Liver (tissue), 9 donors: ENCODE results near the gene CAVIN1. TPM values are rescaled to one million over a fixed set of nuclear protein-coding genes. Genes with fewer than 3 reads are reported as not detected.
"Not testable (repeated sequence)": the region's sequence is repeated elsewhere in the genome, so short reads cannot be mapped to it uniquely, and the experiment has no call there.

Experiments
- DNase-seq: peaks from one replicate; pipeline ENCODE4 v3.0.0-alpha.2; 2017; ENCODE audit warnings: low spot score
- H3K27ac ChIP-seq, 2 donors: one replicate each; pipeline ENCODE4 v1.7.0; 2013; ENCODE audit warnings: inconsistent platforms in 2 of 2, low read length in 2 of 2, control low read depth in 1 of 2, low read depth in 1 of 2, mild to moderate bottlenecking in 1 of 2
- H3K27me3 ChIP-seq, 4 donors: one replicate each; pipeline versions ENCODE4 v1.6.1 to v1.7.0; 2013; ENCODE audit warnings: low read length in 3 of 4, inconsistent platforms in 1 of 4, mild to moderate bottlenecking in 1 of 4, moderate library complexity in 1 of 4; ENCODE audit not compliant: control insufficient read depth in 4 of 4, insufficient read depth in 4 of 4
- H3K36me3 ChIP-seq, 4 donors: one replicate each; pipeline versions ENCODE4 v1.6.1 to v1.7.0; 2013; ENCODE audit warnings: low read length in 3 of 4, mild to moderate bottlenecking in 3 of 4, low read depth in 1 of 4, moderate library complexity in 1 of 4; ENCODE audit not compliant: control insufficient read depth in 4 of 4, insufficient read depth in 3 of 4
- H3K4me1 ChIP-seq, 4 donors: one replicate each; pipeline versions ENCODE4 v1.6.1 to v1.7.0; 2013; ENCODE audit warnings: low read length in 3 of 4, mild to moderate bottlenecking in 3 of 4, moderate library complexity in 1 of 4; ENCODE audit not compliant: control insufficient read depth in 4 of 4, insufficient read depth in 4 of 4
- H3K4me3 ChIP-seq, 3 donors: one replicate each; pipeline versions ENCODE4 v1.6.1 to v1.7.0; 2013; ENCODE audit warnings: low read length in 3 of 3, control low read depth in 1 of 3, low read depth in 1 of 3, mild to moderate bottlenecking in 1 of 3
- H3K9ac ChIP-seq, 2 donors: one replicate each; pipeline ENCODE4 v1.7.0; 2013; ENCODE audit warnings: low read length in 2 of 2, mild to moderate bottlenecking in 2 of 2, moderate library complexity in 2 of 2, control low read depth in 1 of 2, low read depth in 1 of 2
- H3K9me3 ChIP-seq, 4 donors: one replicate each; pipeline versions ENCODE4 v1.6.1 to v1.7.0; 2013; ENCODE audit warnings: low read length in 3 of 4; ENCODE audit not compliant: control insufficient read depth in 4 of 4
- CTCF ChIP-seq: fragments of 150-350 bp; IDR thresholded peaks from 2 replicates; pipeline ENCODE4 v1.5.1; 2017; ENCODE audit warnings: improper control_type of control experiment, low read depth, low read length; ENCODE audit not compliant: missing input control
- EGR1 ChIP-seq, 2 donors: IDR thresholded peaks; 2 replicates each; pipeline ENCODE4 v1.6.1; 2016 to 2018; ENCODE audit warnings: antibody characterized with exemption in 2 of 2, low read depth in 2 of 2
- FOXA1 ChIP-seq: IDR thresholded peaks from 2 replicates; pipeline ENCODE4 v1.6.1; 2016; ENCODE audit warnings: antibody characterized with exemption
- GABPA ChIP-seq, 2 donors: IDR thresholded peaks in 1 of 2; conservative IDR thresholded peaks in 1 of 2; 2 replicates each; pipeline ENCODE4 v1.6.1; 2016; ENCODE audit warnings: antibody characterized with exemption in 2 of 2, mild to moderate bottlenecking in 1 of 2, moderate library complexity in 1 of 2
- HNF4A ChIP-seq, 2 donors: conservative IDR thresholded peaks; 2 replicates each; pipeline ENCODE4 v1.6.1; 2016; ENCODE audit warnings: antibody characterized with exemption in 2 of 2, mild to moderate bottlenecking in 2 of 2
- NR2F2 ChIP-seq: IDR thresholded peaks from 2 replicates; pipeline ENCODE4 v1.6.1; 2016; ENCODE audit warnings: antibody characterized with exemption
- RXRA ChIP-seq, 2 donors: IDR thresholded peaks; 2 replicates each; pipeline ENCODE4 v1.6.1; 2017 to 2018; ENCODE audit warnings: antibody characterized with exemption in 2 of 2, mild to moderate bottlenecking in 1 of 2
- ZBTB33 ChIP-seq: IDR thresholded peaks from 2 replicates; pipeline ENCODE4 v1.6.1; 2016; ENCODE audit warnings: antibody characterized with exemption
- WGBS: extraction: QIAGEN DNeasy Blood & Tissue Kit; methylation state at CpG from one replicate; pipeline ENCODE4 v1.1.7; 2013; 5-methylcytosine and 5-hydroxymethylcytosine counted together
- polyA plus RNA-seq, 2 donors: library from polyadenylated mRNA; stranded (reverse) in 1 of 2; unstranded in 1 of 2; fragments of 200-250 nt in 1 of 2; fragments of >200 nt in 1 of 2; fragmentation: Nextera tagmentation in 1 of 2; extraction: Ambion mirVana in 1 of 2; gene quantifications; one replicate each; pipeline versions ENCODE4 v1.2.1 to v1.2.3, GENCODE V29; 2013 to 2015
- total RNA-seq, 2 donors: library from RNA; depleted of rRNA; stranded (reverse); fragments of >200 nt; gene quantifications; one replicate each; pipeline ENCODE4 v1.2.3, GENCODE V29; 2014
- donor health status: healthy.
- donor health status: healthy.
- donor health status: healthy.
- donor health status: healthy.
- donor health status: healthy.

Gene CAVIN1
- total and polyA plus RNA-seq, 4 donors, result 6.5 to 27.0 (median 14.4) TPM

DNA sequence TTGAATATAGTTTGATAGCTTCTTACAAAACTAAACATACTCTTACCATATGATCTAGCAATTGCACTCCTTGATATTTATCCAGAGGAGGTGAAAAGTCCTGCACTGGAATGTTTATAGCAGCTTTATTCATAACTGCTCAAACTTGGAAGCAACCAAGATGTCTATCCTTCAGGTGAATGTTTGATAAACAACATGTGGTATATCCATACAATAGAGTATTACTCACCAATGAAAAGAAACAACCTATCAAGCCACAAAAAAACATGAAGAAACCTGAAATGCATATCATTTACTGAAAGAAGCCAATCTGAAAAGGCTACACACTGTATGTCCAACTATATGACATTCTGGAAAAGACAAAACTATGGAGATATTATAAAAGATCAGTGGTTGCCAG is 50.9 kb downstream of the CAVIN1 start:
- no peak for TF ChIP-seq ZBTB33
- no peak for TF ChIP-seq NR2F2
- TF ChIP-seq FOXA1, result no peak
- TF ChIP-seq CTCF, result no peak
- no peak for TF ChIP-seq GABPA (IDR thresholded peaks at IDR 0.05 in 1 of 2, conservative IDR thresholded peaks at IDR 0.05 in 1 of 2)
- no peak for TF ChIP-seq HNF4A (conservative IDR thresholded peaks at IDR 0.05)
- no peak for TF ChIP-seq EGR1 (IDR thresholded peaks at IDR 0.05; ENCODE audit: low read depth in 2 of 2)
- Histone ChIP-seq H3K27ac (no peak overlapping the region), H3K9ac (no peak overlapping the region), H3K36me3 (peaks cover 0 to 11% (median 3%) of the 10 kb centered on the region in 4 donors), H3K4me1 (peaks cover 0 to 24% (median 21%) of the 10 kb centered on the region in 4 donors), H3K9me3 (no peaks in the 10 kb centered on the region), H3K4me3 (no peak overlapping the region), H3K27me3 (no peaks in the 10 kb centered on the region)
- DNase-seq, result no peak

- 82% methylated on average over 12 of the region's 12 CpGs for WGBS
- Histone ChIP-seq H3K36me3 (peaks cover 0 to 14% (median 3%) of the 10 kb centered on the region in 4 donors), H3K4me1 (peaks cover 2 to 24% (median 22%) of the 10 kb centered on the region in 4 donors)
These were observed 54.1 kb downstream of the CAVIN1 start for GRCh38 chr17:42368797-42369561.

GRCh38 chr17:42368310-42368709 is 54.7 kb downstream of the CAVIN1 start:
- peaks cover 0 to 14% (median 3%) of the 10 kb centered on the region in 4 donors for H3K36me3 ChIP-seq
- 58% methylated on average over 5 of the region's 5 CpGs for WGBS
- not testable (repeated sequence) for H3K9ac ChIP-seq, H3K9me3 ChIP-seq, H3K4me3 ChIP-seq, H3K27ac ChIP-seq, DNase-seq, H3K27me3 ChIP-seq
- peaks cover 8 to 26% (median 24%) of the 10 kb centered on the region in 4 donors for H3K4me1 ChIP-seq
- peak in 1 of 2 donors; percentile 11 for TF ChIP-seq RXRA (IDR thresholded peaks at IDR 0.05)

More at GRCh38 chr17:42368797-42369561, 54.1 kb downstream of the CAVIN1 start:
- H3K27ac ChIP-seq, H3K9me3 ChIP-seq, H3K27me3 ChIP-seq, H3K4me3 ChIP-seq, DNase-seq, H3K9ac ChIP-seq: not testable (repeated sequence)

- not testable (repeated sequence) for H3K9me3 ChIP-seq, H3K4me3 ChIP-seq, H3K9ac ChIP-seq, H3K36me3 ChIP-seq, DNase-seq, H3K27me3 ChIP-seq
- Histone ChIP-seq H3K27ac (peak overlapping the region in 1 of 2 donors; percentile 62), H3K4me1 (peaks cover 14 to 43% (median 37%) of the 10 kb centered on the region in 4 donors)
- 87% methylated on average over 13 of the region's 13 CpGs for WGBS
These were observed 56.7 kb downstream of the CAVIN1 start for GRCh38 chr17:42366176-42367023.
